Heart left ventricle (tissue), 16 donors: Measurements from ENCODE around the gene NCKAP1. TPM values are rescaled to one million over a fixed set of nuclear protein-coding genes. Genes with fewer than 3 reads are reported as not detected.

ENCODE experiments used
- ATAC-seq, 4 donors: fragments of 200-7000 bp; cut with Tn5 transposase; one replicate each; pipeline ENCODE4 v1.9.1; 2020 to 2022; ENCODE audit warnings: moderate library complexity in 4 of 4, mild to moderate bottlenecking in 3 of 4, moderate number of reproducible peaks in 1 of 4
- DNase-seq, 5 donors: peaks; one replicate each; pipeline ENCODE4 v3.0.0-alpha.2; 2020
- H3K27ac ChIP-seq, 12 donors: fragments of 200-600 bp; sonication (generic) in 4 of 12; one replicate each; pipeline versions ENCODE4 v1.5.0 to v1.8.0; 2016 to 2022; ENCODE audit warnings: mild to moderate bottlenecking in 2 of 12
- H3K27me3 ChIP-seq, 9 donors: fragments of 200-600 bp; sonication (generic) in 2 of 9; one replicate each; pipeline versions ENCODE4 v1.5.1 to v1.8.0; 2016 to 2022; ENCODE audit warnings: mild to moderate bottlenecking in 3 of 9
- H3K36me3 ChIP-seq, 9 donors: fragments of 200-600 bp; sonication (generic) in 2 of 9; one replicate each; pipeline versions ENCODE4 v1.5.0 to v1.8.0; 2018 to 2022; ENCODE audit warnings: mild to moderate bottlenecking in 2 of 9
- H3K4me1 ChIP-seq, 12 donors: fragments of 200-600 bp; sonication (generic) in 4 of 12; one replicate each; pipeline versions ENCODE4 v1.5.0 to v1.8.0; 2016 to 2022; ENCODE audit warnings: mild to moderate bottlenecking in 3 of 12
- H3K4me3 ChIP-seq, 12 donors: fragments of 200-600 bp; sonication (generic) in 4 of 12; one replicate each; pipeline versions ENCODE4 v1.5.0 to v1.8.0; 2017 to 2022; ENCODE audit warnings: mild to moderate bottlenecking in 9 of 12, moderate library complexity in 4 of 12
- H3K9me3 ChIP-seq, 12 donors: fragments of 200-600 bp; sonication (generic) in 4 of 12; one replicate each; pipeline versions ENCODE4 v1.5.0 to v1.8.0; 2016 to 2022; ENCODE audit warnings: mild to moderate bottlenecking in 1 of 12
- CTCF ChIP-seq, 12 donors: fragments of 200-600 bp; sonication (generic) in 4 of 12; IDR thresholded peaks; one replicate each; pipeline versions ENCODE4 v1.5.0 to v1.8.0; 2018 to 2022; ENCODE audit warnings: antibody characterized with exemption in 12 of 12, mild to moderate bottlenecking in 5 of 12
- POLR2A ChIP-seq, 2 donors: fragments of 450-650 bp; IDR thresholded peaks; one replicate each; pipeline ENCODE4 v1.6.1; 2017; ENCODE audit warnings: antibody characterized with exemption in 2 of 2, mild to moderate bottlenecking in 2 of 2, moderate library complexity in 2 of 2
- WGBS, 4 donors: extraction: QIAGEN DNeasy Blood & Tissue Kit in 2 of 4; methylation state at CpG; one replicate each; pipeline versions ENCODE4 v1.1.5 to v1.1.7; 2013 to 2018; 5-methylcytosine and 5-hydroxymethylcytosine counted together
- intact Hi-C, 10 donors: fragments of 100-400 bp; cut with DNase I; formaldehyde crosslinking; loops; one replicate each; pipeline versions ENCODE4 v1.11.1 to v1.14.2; 2022
- polyA plus RNA-seq, 2 donors: library from polyadenylated mRNA; stranded (reverse); fragments of 200-250 nt; gene quantifications; one replicate each; pipeline ENCODE4 v1.2.3, GENCODE V29; 2013
- total RNA-seq, 9 donors: library from RNA; depleted of rRNA in 2 of 9; stranded (reverse); fragments of >200 nt in 2 of 9; fragmentation: NEBNext Ultra II Directional in 3 of 9; extraction: Animal tissue kit (Norgen Biotek cat#: 25700) in 3 of 9; gene quantifications; one replicate each; pipeline versions ENCODE4 v1.1.0 to v1.2.4, GENCODE V29; 2016 to 2023
- donor health status: ischemic (EF 13 %, LVEDD 7.1; RV severe dilation, severe dysfunction).
- donor health status: healthy with polysubstance abuse.
- donor health status: DM: no; HTN: yes; CAD: no.
- donor health status: DM: no; HTN: no; CAD: no.
- donor health status: ischemic (EF 25% LVEDD 6.9; RV normal size, moderate dysfunction).
- donor health status: ischemic (EF 25% LVEDD 5.7; RV mildly dilated, moderate dysfunction).
- donor health status: healthy.
- donor health status: DM: yes; HTN: yes; CAD: no.
- donor health status: ischemic (EF 35%, LVEDD 5.7; RV mildly dilated, moderate dysfunction).
- donor health status: nonischemic (EF 11% LVEDD 7.7; RV severe dilation, severe dysfunction).
- donor health status: DM: yes; HTN: yes; CAD: no.
- donor health status: PGD.
- donor health status: ischemic (EF 29% LVEDD 5.4; RV normal size, mild dysfunction).
- donor health status: nonischemic (EF 23%, LVEDD 6.1; RV moderate dilation, normal function).

Gene NCKAP1
- total and polyA plus RNA-seq, 11 donors = 33.5 to 168 (median 138) TPM

DNA sequence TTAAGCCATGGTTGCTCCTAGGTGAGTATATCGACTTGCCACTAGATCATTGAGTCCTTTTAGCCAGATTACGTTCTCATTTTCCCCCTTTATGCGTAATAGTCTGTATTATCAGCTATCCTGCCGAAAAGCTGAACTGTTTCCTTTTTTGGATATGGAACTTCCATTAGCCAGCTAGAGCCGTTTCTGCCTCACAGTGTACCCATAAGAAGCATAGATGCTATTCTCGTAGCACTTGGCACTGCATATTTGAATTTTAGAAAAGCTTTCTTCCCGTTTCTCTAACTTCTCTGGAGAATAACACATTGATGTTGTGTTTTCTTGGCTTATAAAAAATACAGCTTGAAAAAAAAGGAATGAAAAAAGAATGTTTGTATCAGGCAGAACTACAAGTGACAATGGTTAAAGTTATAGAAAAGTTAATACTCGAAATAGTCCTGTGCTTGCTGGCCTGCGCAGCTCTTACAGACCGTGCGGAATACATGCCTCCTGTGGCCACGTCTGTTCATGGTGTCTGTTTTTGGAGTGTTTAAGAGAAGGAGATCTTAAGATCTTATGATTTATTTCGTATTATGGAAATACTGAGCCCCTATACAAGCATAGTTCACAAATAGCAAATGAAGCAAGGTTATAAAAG is 41.0 kb upstream of the NCKAP1 start:
- 11 to 13% (median 12%) methylated on average over 13 of the region's 13 CpGs for WGBS, 4 donors
- intact Hi-C loops = loop anchor here in 6 of 10 donors (2.0 to 5.0 kb wide), 4 partner anchors 40 to 46 kb away; partner anchors contain the start of genes NCKAP1 (in 4 of the 6) and NUP35 (in 4 of the 6)

DNA sequence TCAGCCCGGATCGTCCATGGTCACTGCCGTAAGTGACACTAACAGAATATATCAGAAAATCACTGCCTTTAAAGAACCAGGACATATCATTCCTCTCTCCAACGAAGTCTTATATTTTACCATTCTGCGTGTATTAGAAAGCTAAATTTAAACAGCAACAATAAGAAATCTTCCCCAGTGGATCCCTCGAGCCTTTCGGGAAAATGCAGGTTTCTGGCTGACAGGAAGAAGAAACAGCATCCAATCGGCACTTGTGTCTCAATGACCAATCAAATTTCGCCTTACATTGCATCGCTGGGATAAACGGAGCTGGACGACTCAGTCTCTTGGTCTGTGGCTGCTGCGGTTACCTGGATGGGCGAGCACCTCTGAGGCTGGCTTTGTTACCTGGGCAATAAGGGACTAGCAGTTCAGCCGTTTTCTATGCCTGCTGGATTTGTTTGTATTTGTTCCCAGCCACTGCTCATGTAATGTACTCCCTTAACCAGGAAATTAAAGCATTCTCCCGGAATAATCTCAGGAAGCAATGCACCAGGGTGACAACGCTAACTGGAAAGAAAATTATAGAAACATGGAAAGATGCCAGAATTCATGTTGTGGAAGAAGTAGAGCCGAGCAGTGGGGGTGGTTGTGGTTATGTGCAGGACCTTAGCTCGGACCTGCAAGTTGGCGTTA is 40.3 kb upstream of the NCKAP1 start, which contains the start of gene DUSP19:
TSS of gene DUSP19 (plus strand) at position 284 of the 675 bp plus-strand sequence. CDS start at position 471, 187 bp downstream.
- 0 to 1% (median 0%) methylated on average over 19 to 20 of the region's 20 CpGs for WGBS, 4 donors
- TF ChIP-seq CTCF (IDR thresholded peaks at IDR 0.05) (no peak), POLR2A (IDR thresholded peaks at IDR 0.05) (peak in 1 of 2 donors; percentile 88)
- intact Hi-C loops = loop anchor here in 6 of 10 donors (1.0 to 5.0 kb wide), 6 partner anchors 40 to 46 kb away; partner anchors contain the start of genes NCKAP1 (in 5 of the 6) and NUP35 (in 5 of the 6)
- peak; percentile 90 to 95 (median 93) for ATAC-seq
- Histone ChIP-seq H3K4me1 (peaks cover 0 to 29% (median 9%) of the 10 kb centered on the region in 12 donors), H3K27me3 (peaks cover 0 to 13% (median 0%) of the 10 kb centered on the region in 9 donors), H3K27ac (peak within 1 kb of the TSS; percentile 64 to 95 (median 88)), H3K9me3 (no peaks in the 10 kb centered on the region), H3K36me3 (no peaks in the 10 kb centered on the region), H3K4me3 (peak within 1 kb of the TSS; percentile 33 to 87 (median 70))
- peak; percentile 73 to 90 (median 84) for DNase-seq

More for the DNA sequence above, 41.0 kb upstream of the NCKAP1 start:
- ATAC-seq (peak; percentile 51 to 73 (median 71)), DNase-seq (peak in 1 of 5 donors; percentile 46)
- Histone ChIP-seq H3K27ac (peak overlapping the region; percentile 64 to 95 (median 88)), H3K9me3 (no peaks in the 10 kb centered on the region), H3K4me3 (peak overlapping the region; percentile 33 to 87 (median 70)), H3K27me3 (peaks cover 0 to 13% (median 0%) of the 10 kb centered on the region in 9 donors), H3K36me3 (no peaks in the 10 kb centered on the region), H3K4me1 (peaks cover 0 to 29% (median 9%) of the 10 kb centered on the region in 12 donors)
- TF ChIP-seq POLR2A (IDR thresholded peaks at IDR 0.05) (no peak), CTCF (IDR thresholded peaks at IDR 0.05) (peak in 1 of 12 donors; percentile 7)

DNA sequence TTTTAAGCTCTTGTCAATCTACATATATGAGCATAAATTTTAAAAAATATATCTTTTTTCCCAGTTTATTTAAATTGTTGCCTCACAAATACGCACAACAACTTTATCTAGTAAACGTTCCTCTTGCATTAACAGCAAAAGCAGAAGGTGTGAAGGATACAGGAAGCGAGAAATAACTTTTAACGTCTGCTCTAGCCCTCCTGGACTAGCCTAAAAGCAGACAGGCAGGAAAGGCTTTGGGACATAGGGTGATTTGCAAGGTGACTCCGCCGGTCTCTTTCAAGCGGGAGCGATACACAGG is 39.9 kb upstream of the NCKAP1 start:
- WGBS, 4 donors = 4 to 5% (median 4%) methylated on average over 8 of the region's 8 CpGs
- no peaks in the 10 kb centered on the region for H3K9me3 ChIP-seq
- intact Hi-C loops = loop anchor here in 6 of 10 donors (1.0 to 5.0 kb wide), 6 partner anchors 39 to 47 kb away; partner anchors contain the start of genes NCKAP1 (in 5 of the 6) and NUP35 (in 5 of the 6)
- H3K36me3 ChIP-seq = no peaks in the 10 kb centered on the region
- peak in 3 of 4 donors; percentile 61 to 76 (median 69) for ATAC-seq
- peak overlapping the region; percentile 64 to 95 (median 88) for H3K27ac ChIP-seq
- DNase-seq = peak in 2 of 5 donors; percentile 23 to 58
- peaks cover 0 to 29% (median 9%) of the 10 kb centered on the region in 12 donors for H3K4me1 ChIP-seq
- TF ChIP-seq CTCF (IDR thresholded peaks at IDR 0.05) (no peak), POLR2A (IDR thresholded peaks at IDR 0.05) (no peak)
- peaks cover 0 to 13% (median 0%) of the 10 kb centered on the region in 9 donors for H3K27me3 ChIP-seq
- peak overlapping the region; percentile 33 to 87 (median 70) for H3K4me3 ChIP-seq

DNA sequence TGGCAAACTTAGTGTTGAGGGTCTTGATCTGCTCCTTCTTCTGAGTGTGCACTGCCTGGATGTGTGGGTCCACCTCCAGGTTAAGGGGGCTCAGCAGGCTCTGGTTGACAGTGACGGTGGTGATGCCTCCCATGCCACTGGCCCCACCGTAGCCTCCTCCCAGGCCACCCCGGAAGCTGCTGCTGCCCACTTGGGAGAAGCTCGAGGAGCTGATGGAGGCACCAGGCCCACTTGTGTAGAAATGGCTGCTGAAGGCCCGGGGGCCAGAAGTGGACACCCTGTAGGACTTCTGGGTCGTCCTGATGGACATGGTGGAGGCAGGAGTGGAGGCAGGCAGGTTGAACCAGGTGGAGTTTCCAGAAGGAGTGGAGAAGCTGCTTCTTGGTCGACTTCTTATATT is 33.9 kb upstream of the NCKAP1 start:
- no peak for DNase-seq
- ATAC-seq = no peak
- Histone ChIP-seq H3K27me3 (peaks cover 0 to 8% (median 0%) of the 10 kb centered on the region in 9 donors), H3K4me1 (no peaks in the 10 kb centered on the region), H3K36me3 (no peaks in the 10 kb centered on the region), H3K9me3 (no peaks in the 10 kb centered on the region), H3K27ac (no peak overlapping the region), H3K4me3 (no peak overlapping the region)
- 82 to 92% (median 85%) methylated on average over 7 of the region's 7 CpGs for WGBS, 4 donors
- TF ChIP-seq POLR2A (IDR thresholded peaks at IDR 0.05) (no peak), CTCF (IDR thresholded peaks at IDR 0.05) (no peak)
- intact Hi-C loops = no loop called here
